ENCODE data around the gene ATP2C2. TPM values are rescaled to one million over a fixed set of nuclear protein-coding genes. Genes with fewer than 3 reads are reported as not detected.
"Not testable (repeated sequence)": the region's sequence is repeated elsewhere in the genome, so short reads cannot be mapped to it uniquely, and the experiment has no call there.

ATP2C2 gene
- total RNA-seq, 1 experiment from 2014 or later, result not detected

DNA sequence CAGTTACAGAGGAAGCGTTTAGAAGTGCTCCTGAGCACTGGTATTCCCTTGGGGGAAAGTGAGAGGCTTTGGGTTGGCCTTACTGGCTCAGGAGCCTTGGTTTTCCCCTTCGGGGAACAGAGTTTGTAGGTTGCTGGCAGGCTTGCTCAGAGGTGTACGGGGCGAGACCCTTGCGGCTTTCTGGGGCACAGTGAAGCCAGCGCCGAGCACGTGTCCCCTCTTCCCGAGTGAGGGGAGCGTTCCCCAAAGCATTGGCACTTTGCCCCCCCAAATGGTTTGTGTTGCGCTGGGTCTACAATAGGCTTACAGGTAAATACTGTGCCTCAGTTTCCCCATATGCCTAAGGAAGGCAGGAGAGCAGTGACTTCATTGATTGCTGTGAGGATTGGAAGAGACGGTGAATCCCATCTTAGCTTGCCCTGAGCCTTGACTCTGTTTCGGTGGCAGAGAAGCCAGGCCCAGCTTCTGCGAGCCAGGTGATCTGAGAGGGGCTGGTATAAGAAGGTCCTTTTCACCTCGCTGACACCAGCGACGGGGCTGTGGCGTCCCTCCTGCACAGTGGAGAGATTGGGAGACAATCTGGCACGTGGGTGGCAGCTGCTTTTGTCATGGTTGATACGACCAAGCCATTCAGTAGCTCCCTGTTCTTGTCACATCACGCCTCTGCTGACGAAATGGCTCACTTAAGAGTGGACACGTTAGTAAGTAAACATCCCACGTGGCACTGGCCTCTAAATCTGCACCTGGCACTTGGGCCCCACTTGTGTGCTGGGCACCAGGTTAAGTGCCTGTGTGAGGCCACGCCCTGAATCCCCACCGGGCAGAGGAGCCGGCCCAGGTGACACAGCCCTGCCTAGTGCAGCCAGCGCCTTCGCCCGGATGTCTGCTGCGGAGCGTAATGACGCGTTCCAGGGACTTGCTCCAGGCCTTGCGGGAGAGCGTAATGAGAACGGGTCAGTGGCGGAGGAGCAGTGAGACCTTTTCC is 81.1 kb downstream of the ATP2C2 start:
- DNase-seq (ENCODE audit: low spot score), result no peak

DNA sequence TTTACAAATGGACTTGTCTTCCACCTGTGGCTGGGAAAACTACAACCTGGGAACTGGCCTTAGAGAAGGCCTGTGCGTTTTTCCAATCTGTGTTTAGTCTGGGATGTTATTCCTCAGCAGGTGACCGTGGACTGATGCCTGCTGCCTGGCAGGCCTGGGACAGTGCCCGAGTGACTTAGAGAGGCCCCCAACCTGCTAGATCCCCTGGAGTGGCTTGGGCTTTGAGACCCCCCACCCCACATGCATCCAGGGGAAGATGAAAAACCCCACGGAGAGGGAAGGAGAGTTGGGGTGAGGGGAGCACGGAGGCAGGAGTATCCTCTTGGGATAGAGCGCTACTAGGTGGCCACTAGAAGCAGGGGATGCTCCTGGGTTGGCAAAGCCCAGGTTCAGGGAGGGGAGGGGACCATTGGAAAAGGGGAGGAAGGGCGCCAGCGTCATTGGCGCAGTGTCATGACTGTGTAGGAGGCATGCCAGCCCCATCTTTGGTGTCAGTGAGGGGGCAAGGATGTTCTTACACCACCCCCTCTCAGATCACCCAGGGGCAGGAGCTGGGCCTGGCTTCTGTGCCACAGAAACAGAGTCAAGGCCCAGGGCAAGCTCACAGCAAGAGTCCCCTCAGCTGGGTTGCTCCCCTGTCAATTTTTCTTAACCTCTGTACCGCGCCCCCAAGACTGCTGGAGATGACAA is 82.0 kb downstream of the ATP2C2 start:
- no peak for DNase-seq (ENCODE audit: low spot score)

- DNase-seq (ENCODE audit: low spot score), result not testable (repeated sequence)
Measured at GRCh38 chr16:84451010-84451676, 82.8 kb downstream of the ATP2C2 start.

DNA sequence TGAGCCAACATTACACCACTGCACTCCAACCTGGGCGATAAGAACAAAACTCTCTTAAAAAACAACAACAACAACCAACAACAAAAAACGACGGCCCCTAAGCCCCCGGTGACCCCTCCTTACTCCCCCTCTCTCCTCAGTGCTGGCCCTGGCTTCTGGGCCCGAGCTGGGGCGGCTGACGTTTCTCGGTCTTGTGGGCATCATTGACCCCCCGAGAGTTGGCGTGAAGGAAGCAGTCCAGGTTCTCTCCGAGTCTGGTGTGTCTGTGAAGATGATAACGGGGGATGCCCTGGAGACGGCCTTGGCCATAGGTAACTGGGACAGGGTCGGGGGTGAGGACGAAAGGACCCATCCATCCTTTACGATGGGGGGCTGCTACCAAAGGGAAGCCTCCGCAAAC is 83.4 kb downstream of the ATP2C2 start:
- DNase-seq (ENCODE audit: low spot score), result no peak

DNA sequence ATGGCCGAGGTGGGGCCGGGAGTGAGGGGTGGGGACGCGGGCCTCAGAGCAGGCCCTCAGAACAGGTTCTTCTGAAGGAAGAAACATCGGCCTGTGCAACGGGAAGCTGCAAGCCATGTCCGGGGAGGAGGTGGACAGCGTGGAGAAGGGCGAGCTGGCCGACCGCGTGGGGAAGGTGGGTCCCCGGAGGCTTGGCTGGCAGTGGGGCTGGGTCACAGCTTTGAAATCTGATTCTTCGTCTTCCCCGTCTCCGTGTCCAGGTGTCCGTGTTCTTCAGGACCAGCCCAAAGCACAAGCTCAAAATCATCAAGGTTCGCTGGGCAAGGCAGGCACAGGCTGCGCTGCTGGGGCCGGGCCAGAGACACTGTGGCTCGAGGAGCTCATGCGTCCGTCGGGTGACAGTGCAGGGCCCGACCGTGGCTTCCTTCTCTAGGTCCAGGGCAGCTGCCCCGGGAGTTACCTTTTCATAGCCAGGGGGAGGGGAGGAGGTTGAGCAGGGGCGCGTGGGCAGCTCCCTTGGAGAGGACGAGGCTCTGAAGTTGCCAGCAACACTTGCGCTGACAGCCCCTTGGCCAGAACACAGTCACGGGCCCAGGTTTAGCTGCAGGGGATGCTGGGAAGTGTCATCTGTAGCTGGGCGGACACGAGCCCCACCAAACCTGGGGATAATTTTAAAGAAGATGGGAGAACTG is 84.9 kb downstream of the ATP2C2 start:
- no peak for DNase-seq (ENCODE audit: low spot score)

GRCh38 chr16:84454611-84455010 is 86.3 kb downstream of the ATP2C2 start:
- DNase-seq (ENCODE audit: low spot score), result no peak

GRCh38 chr16:84455031-84455430 is 86.7 kb downstream of the ATP2C2 start:
- no peak for DNase-seq (ENCODE audit: low spot score)

GRCh38 chr16:84458606-84459532 is 90.5 kb downstream of the ATP2C2 start:
- no peak for DNase-seq (ENCODE audit: low spot score)

GRCh38 chr16:84459533-84459894 is 91.2 kb downstream of the ATP2C2 start:
- DNase-seq (ENCODE audit: low spot score), result no peak

DNA sequence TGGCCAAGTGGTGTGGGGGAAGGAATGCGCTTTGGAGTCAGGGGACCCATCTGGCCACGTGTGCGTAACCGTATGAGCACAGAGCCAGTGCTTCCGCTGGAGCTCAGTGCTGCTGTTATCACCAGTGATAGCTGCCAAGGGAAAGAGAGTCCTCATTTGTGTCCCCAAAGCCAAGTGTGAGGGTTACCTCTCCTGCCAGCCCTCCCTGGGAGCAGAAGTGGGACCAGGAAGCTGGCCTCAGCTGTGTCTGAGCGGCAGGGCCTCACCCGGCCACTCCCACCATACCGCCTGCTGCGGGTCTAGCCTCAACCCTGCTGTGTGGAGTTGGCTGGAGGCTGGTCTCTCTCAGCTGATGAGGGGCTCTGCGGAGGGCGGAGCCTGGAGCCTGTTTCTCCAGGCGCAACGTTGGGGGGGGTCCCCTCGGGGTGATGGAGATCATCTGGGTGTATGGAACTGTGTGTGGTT is 91.6 kb downstream of the ATP2C2 start:
- no peak for DNase-seq (ENCODE audit: low spot score)

DNA sequence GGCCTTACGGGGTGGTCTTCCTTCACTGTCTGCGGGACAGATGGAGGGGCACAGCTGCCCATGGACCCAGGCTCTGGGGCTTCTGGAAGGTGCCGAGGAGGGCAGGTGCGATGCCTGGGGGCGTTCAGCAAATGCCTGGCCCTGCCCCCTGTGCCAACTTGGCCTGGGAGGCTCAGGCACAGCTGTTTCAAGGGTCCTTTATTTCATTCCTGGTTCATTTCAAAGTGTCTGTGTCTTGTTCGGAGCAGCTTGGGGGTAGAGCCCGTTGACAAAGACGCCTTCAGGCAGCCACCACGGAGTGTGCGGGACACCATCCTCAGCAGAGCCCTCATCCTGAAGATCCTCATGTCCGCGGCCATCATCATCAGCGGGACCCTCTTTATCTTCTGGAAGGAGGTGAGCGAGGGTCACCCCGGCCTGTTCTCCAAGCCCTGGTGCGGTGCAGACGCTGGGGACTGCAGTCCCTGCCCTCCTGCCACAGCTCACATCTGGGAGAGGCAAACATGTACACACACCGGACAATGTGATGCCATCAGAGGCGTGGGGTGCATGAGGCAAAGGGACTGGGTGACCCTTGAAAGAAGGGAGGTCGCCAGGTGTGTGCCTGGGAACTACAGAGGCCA is 92.2 kb downstream of the ATP2C2 start:
- no peak for DNase-seq (ENCODE audit: low spot score)

- DNase-seq (ENCODE audit: low spot score), result no peak
Measured at GRCh38 chr16:84461029-84461412, 92.7 kb downstream of the ATP2C2 start.

DNA sequence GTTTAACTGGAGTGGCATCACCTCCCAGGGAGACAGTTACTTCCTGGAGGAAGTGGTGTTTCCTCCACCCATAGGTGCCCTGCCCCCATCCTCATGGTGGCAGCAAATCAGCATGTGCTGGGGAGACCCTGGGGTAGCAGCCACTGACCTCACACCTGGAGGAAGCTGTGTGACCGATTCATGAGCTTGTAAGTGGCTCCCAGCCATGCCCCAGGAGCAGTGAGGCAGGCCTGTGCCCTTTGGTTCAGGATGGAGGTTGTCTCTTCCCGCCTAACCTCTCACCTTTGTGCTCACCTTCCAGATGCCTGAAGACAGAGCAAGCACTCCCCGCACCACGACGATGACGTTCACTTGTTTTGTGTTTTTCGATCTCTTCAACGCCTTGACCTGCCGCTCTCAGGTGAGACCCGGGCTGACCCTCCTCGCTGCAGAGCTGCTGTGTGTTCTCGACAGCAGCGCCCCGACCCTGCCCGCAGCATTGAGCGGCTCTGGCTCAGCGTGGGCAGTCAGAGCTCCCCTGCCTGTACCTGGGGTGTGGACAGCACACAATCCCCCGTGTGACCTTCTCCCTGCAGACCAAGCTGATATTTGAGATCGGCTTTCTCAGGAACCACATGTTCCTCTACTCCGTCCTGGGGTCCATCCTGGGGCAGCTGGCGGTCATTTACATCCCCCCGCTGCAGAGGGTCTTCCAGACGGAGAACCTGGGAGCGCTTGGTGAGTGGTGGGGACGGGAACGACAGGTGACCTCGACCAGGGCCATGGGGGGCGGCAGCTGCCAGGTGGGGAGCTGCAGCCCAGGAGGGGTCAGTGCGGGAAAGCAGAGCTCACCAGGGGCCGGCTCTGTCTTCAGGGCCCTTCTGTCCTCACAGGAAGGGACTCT is 93.3 kb downstream of the ATP2C2 start:
- DNase-seq (ENCODE audit: low spot score), result no peak

DNA sequence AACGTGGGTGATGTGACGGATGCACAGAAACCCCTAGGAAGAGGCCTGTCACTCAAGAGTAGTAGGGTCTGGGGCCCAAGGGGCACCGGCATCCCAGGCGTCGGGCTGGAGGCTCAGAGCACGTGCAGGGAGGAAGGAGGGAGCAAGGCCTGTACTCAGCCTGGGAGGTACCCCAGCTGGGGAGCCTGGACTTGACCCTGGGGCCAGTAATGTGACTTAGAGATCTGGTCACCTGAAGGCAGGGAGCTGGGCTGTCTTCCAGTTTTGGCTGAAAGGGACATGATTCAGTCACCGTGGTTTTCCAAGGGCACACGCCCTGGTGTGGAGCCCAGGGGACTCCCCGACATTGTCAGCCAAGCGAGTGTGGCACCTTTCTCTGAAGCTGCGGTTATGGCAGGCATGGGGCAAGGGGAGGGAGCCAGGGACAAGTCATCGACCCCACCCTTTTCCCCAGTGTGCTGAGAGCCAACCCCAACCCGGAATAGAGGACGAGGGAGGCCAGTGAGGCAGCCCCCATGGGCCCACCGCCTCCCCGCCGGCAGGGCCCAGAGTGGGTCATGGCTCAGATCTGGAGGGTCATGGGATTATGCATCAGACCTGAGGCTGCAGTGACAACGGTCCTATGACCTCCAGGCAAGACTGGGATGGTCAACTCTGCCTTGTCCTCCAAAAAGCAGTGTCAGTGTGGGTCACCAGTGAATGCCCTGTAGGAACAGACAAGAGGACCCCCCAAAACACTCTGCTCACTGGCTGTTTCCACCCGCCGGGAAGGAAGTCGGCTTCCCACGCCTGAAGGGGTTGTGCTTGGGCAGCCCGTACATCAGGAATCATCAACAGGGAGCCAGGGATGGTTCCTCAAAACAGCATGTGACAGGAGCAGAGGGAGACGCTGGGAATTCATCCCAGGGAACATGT is 94.2 kb downstream of the ATP2C2 start:
- DNase-seq (ENCODE audit: low spot score), result no peak

- no peak for DNase-seq (ENCODE audit: low spot score)
Measured at GRCh38 chr16:84463221-84463620, 94.9 kb downstream of the ATP2C2 start.

DNA sequence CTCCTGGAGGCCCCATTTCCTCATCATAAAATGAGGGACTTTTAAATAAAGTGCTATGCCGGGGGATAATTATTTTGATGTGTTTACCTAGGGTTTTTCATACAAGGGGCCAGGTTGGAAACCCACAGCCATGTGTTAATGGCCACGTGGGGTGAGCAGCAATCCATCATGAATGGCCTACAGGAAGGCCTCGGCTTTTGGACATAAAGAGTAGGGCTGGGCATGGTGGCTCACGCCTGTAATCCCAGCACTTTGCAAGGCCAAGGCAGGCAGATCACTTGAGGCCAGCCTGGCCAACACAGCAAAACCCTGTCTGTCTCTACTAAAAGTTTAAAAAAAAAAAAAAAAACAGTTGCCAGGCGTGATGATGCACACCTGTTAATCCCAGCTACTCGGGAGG is 95.8 kb downstream of the ATP2C2 start:
- DNase-seq (ENCODE audit: low spot score), result no peak

DNA sequence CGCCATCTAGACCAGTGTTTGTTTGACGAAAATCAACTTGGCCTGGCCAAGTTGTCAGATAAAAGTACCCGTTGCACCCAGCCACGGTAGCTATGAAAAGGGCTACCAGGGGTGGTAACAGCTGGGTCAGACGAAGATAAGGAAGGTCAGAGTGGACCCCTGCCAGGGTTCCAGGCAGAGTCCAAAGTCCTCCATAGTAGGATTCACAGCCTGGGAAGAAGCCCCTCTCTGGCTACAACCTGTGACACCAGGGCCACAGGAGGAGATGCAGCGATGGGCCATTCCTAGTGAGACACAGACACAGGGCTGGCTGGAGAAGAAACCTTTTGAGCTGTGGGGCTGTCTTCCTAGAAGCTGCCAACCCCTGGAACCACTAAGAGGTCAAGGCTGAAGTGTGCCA is 96.8 kb downstream of the ATP2C2 start:
- no peak for DNase-seq (ENCODE audit: low spot score)

GRCh38 chr16:84466692-84467091 is 98.4 kb downstream of the ATP2C2 start:
- DNase-seq (ENCODE audit: low spot score), result no peak

Data from H4 (cell line).